Panc1 (cell line): ENCODE data around the gene DNAJC13. TPM values are rescaled to one million over a fixed set of nuclear protein-coding genes. Genes with fewer than 3 reads are reported as not detected.

ENCODE experiments used
- ATAC-seq: fragments of 200-7000 bp; cut with Tn5 transposase; 2 replicates; pipeline ENCODE4 v1.9.1; 2020; ENCODE audit warnings: mild to moderate bottlenecking, moderate library complexity
- BruUV-seq: library from RNA; stranded (reverse); fragments of 400-500 nt; replicated peaks from 2 replicates; lab custom pipeline; 2021; lab: Mats Ljungman, UMichigan
- CTCF ChIA-PET: fragments of 300-600 bp; sonication (Branson Sonifier 250); formaldehyde crosslinking; loops from one replicate; lab custom pipeline; 2022; ENCODE audit warnings: antibody characterized with exemption; lab: Charles Lee
- POLR2A ChIA-PET: fragments of 300-600 bp; sonication (Branson Sonifier 250); formaldehyde crosslinking; loops from one replicate; lab custom pipeline; 2022; ENCODE audit warnings: antibody characterized with exemption; lab: Charles Lee
- DNase-seq: peaks from one replicate; pipeline ENCODE4 v3.0.0-alpha.2; 2010; ENCODE audit warnings: low read depth, low spot score
- H3K27ac ChIP-seq: 2 replicates; pipeline ENCODE4 v1.5.1; 2011; ENCODE audit warnings: mild to moderate bottlenecking, low read length, inconsistent platforms
- H3K27me3 ChIP-seq: fragments of 200-500 bp; sonication (Bioruptor generic); 2 replicates; pipeline ENCODE4 v1.6.0; 2014; ENCODE audit warnings: low read length, inconsistent platforms; ENCODE audit not compliant: control insufficient read depth, insufficient read depth
- H3K36me3 ChIP-seq: fragments of 200-500 bp; sonication (Bioruptor generic); 2 replicates; pipeline ENCODE4 v1.5.1; 2014; ENCODE audit warnings: inconsistent platforms, mild to moderate bottlenecking, low read length, moderate library complexity; ENCODE audit not compliant: control insufficient read depth, insufficient read depth
- H3K4me1 ChIP-seq: 2 replicates; pipeline ENCODE4 v1.5.1; 2011; ENCODE audit warnings: inconsistent platforms, mild to moderate bottlenecking, low read length, moderate library complexity; ENCODE audit not compliant: control insufficient read depth, insufficient read depth
- H3K4me3 ChIP-seq, 2 experiments: 2 replicates each; pipeline ENCODE4 v1.5.1; 2011 to 2012; ENCODE audit warnings: low read depth in 2 of 2, low read length in 2 of 2, mild to moderate bottlenecking in 2 of 2, inconsistent platforms in 1 of 2, moderate library complexity in 1 of 2
- H3K9me3 ChIP-seq: fragments of 200-500 bp; sonication (Bioruptor generic); 2 replicates; pipeline ENCODE4 v1.5.1; 2014; ENCODE audit warnings: low read depth, mild to moderate bottlenecking, inconsistent platforms, low read length, moderate library complexity; ENCODE audit not compliant: control insufficient read depth, insufficient read depth
- POLR2AphosphoS5 ChIP-seq: IDR thresholded peaks from 2 replicates; pipeline ENCODE4 v1.6.1; 2012; ENCODE audit warnings: mild to moderate bottlenecking, low read depth, low read length, moderate library complexity
- SIN3A ChIP-seq: IDR thresholded peaks from 2 replicates; pipeline ENCODE4 v1.6.1; 2012; ENCODE audit warnings: low read depth, mild to moderate bottlenecking, low read length, moderate library complexity, borderline replicate concordance; ENCODE audit not compliant: insufficient read depth
- TCF7L2 ChIP-seq: IDR thresholded peaks from 2 replicates; pipeline ENCODE4 v1.6.1; 2011; ENCODE audit warnings: mild to moderate bottlenecking, low read depth, low read length, inconsistent platforms
- in situ Hi-C: cut with HindIII; loops from 2 replicates; pipeline ENCODE4 v1.10.0; 2016; ENCODE audit warnings: low sequenced_read_pairs, low pct_unique_long_range_greater_than_20kb
- intact Hi-C: fragments of 100-400 bp; cut with micrococcal nuclease; formaldehyde crosslinking; loops from one replicate; pipeline ENCODE4 v1.10.0; 2022; ENCODE audit not compliant: unreplicated experiment
- total RNA-seq: library from RNA; stranded (reverse); gene quantifications from one replicate; pipeline ENCODE4 v1.2.1, GENCODE V29; 2021; ENCODE audit not compliant: unreplicated experiment
- TF ChIP-seq, protein P1 (sequence below): fragments of 450-650 bp; IDR thresholded peaks from 2 replicates; pipeline ENCODE4 v1.5.1; 2017; ENCODE audit warnings: mild to moderate bottlenecking
- TF ChIP-seq, protein P2 (sequence below), 2 experiments: IDR thresholded peaks; 2 replicates each; pipeline ENCODE4 v1.6.1; 2011 to 2012; ENCODE audit warnings: low read depth in 2 of 2, control low read depth in 1 of 2, low read length in 1 of 2, mild to moderate bottlenecking in 1 of 2, moderate library complexity in 1 of 2; ENCODE audit not compliant: insufficient read depth in 1 of 2

Gene DNAJC13
- total RNA-seq, 1 experiment from 2014 or later = 54.2 TPM

DNA sequence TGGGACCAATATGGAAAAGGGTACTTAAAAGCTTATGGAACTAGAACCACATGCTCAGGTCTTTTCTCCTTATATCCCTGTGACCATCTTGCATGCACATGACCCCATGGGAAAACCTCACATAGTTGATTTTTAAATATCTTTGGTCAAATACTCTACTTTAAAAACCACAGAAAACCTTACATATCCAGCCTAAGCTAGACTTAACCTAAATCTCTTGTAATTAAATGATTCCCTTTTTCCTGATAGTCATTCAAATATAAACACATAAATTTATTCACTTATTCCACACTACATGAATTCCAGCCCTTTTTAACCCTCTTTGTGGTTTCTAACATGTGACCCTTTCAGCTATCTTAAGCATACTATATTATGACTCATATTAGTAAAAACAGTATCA is 46.8 kb downstream of the DNAJC13 start:
- CTCF ChIA-PET = no interaction called here
- Histone ChIP-seq H3K27me3 (no peaks in the 10 kb centered on the region), H3K9me3 (no peaks in the 10 kb centered on the region), H3K4me1 (no peaks in the 10 kb centered on the region), H3K27ac (no peak overlapping the region), H3K4me3 (no peak overlapping the region), H3K36me3 (peaks cover 42% of the 10 kb centered on the region)
- intact Hi-C loops = no loop called here
- DNase-seq (no peak), ATAC-seq (no peak)
- TF ChIP-seq, protein P1, sequence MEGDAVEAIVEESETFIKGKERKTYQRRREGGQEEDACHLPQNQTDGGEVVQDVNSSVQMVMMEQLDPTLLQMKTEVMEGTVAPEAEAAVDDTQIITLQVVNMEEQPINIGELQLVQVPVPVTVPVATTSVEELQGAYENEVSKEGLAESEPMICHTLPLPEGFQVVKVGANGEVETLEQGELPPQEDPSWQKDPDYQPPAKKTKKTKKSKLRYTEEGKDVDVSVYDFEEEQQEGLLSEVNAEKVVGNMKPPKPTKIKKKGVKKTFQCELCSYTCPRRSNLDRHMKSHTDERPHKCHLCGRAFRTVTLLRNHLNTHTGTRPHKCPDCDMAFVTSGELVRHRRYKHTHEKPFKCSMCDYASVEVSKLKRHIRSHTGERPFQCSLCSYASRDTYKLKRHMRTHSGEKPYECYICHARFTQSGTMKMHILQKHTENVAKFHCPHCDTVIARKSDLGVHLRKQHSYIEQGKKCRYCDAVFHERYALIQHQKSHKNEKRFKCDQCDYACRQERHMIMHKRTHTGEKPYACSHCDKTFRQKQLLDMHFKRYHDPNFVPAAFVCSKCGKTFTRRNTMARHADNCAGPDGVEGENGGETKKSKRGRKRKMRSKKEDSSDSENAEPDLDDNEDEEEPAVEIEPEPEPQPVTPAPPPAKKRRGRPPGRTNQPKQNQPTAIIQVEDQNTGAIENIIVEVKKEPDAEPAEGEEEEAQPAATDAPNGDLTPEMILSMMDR = no peak
- TF ChIP-seq TCF7L2 (no peak), POLR2AphosphoS5 (no peak), SIN3A (no peak)
- TF ChIP-seq, protein P2, sequence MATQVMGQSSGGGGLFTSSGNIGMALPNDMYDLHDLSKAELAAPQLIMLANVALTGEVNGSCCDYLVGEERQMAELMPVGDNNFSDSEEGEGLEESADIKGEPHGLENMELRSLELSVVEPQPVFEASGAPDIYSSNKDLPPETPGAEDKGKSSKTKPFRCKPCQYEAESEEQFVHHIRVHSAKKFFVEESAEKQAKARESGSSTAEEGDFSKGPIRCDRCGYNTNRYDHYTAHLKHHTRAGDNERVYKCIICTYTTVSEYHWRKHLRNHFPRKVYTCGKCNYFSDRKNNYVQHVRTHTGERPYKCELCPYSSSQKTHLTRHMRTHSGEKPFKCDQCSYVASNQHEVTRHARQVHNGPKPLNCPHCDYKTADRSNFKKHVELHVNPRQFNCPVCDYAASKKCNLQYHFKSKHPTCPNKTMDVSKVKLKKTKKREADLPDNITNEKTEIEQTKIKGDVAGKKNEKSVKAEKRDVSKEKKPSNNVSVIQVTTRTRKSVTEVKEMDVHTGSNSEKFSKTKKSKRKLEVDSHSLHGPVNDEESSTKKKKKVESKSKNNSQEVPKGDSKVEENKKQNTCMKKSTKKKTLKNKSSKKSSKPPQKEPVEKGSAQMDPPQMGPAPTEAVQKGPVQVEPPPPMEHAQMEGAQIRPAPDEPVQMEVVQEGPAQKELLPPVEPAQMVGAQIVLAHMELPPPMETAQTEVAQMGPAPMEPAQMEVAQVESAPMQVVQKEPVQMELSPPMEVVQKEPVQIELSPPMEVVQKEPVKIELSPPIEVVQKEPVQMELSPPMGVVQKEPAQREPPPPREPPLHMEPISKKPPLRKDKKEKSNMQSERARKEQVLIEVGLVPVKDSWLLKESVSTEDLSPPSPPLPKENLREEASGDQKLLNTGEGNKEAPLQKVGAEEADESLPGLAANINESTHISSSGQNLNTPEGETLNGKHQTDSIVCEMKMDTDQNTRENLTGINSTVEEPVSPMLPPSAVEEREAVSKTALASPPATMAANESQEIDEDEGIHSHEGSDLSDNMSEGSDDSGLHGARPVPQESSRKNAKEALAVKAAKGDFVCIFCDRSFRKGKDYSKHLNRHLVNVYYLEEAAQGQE (IDR thresholded peaks at IDR 0.05; ENCODE audit: insufficient read depth in 1 of 2, low read depth in 2 of 2, low read length in 1 of 2) = no peak
- BruUV-seq = no TSS peak
- POLR2A ChIA-PET = interaction anchor here (0.7 kb wide), 1 partner anchor 21 kb away, joined by 3 read pairs; no protein-coding TSS in a partner anchor
- in situ Hi-C loops = no loop called here

DNA sequence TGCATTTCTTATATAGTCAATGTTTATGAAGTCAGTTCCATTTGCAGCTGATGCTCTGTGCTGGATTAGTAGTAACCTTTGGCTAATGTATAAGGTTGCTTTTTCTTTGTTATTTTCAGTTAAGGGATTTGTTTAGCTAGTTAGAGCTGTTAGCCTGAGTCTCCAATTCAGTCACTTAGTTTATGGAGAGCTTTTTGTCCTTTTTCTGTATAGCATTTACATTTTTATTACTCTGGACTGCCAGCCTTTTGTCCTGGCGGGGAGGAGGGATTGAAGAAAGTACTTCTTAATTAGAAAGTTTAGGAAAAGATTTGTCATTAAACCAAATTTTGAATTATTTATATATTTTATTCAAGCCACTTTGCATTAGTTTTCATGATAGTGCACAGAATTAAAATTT is 52.0 kb downstream of the DNAJC13 start:
- Histone ChIP-seq H3K27ac (no peak overlapping the region), H3K36me3 (peaks cover 21% of the 10 kb centered on the region), H3K27me3 (no peaks in the 10 kb centered on the region), H3K9me3 (no peaks in the 10 kb centered on the region), H3K4me3 (no peak overlapping the region), H3K4me1 (no peaks in the 10 kb centered on the region)
- ChIA-PET CTCF (no interaction called here), POLR2A (no interaction called here)
- TF ChIP-seq, protein P1 = no peak
- TF ChIP-seq POLR2AphosphoS5 (no peak), TCF7L2 (no peak), SIN3A (no peak)
- TF ChIP-seq, protein P2 (IDR thresholded peaks at IDR 0.05; ENCODE audit: insufficient read depth in 1 of 2, low read depth in 2 of 2, low read length in 1 of 2) = no peak
- DNase-seq (no peak), ATAC-seq (no peak)
- intact Hi-C loops (no loop called here), in situ Hi-C loops (no loop called here)
- BruUV-seq = no TSS peak
